CD4-positive, alpha-beta T cell treated with Interleukin-15 for 1 hour (primary cell): ENCODE data around the gene TACC2.

Experiments
- DNase-seq: peaks from one replicate; pipeline ENCODE4 v3.0.0-alpha.2; 2020

The TACC2 gene

GRCh38 chr10:122126763-122127659 is 138.0 kb downstream of the TACC2 start:
- no peak for DNase-seq

GRCh38 chr10:122127943-122128342 is 139.0 kb downstream of the TACC2 start:
- no peak for DNase-seq

GRCh38 chr10:122128357-122128756 is 139.4 kb downstream of the TACC2 start:
- DNase-seq: no peak

GRCh38 chr10:122130474-122131110 is 141.6 kb downstream of the TACC2 start:
- no peak for DNase-seq

GRCh38 chr10:122132331-122132755 is 143.4 kb downstream of the TACC2 start:
- no peak for DNase-seq

GRCh38 chr10:122132882-122133565 is 144.1 kb downstream of the TACC2 start:
- DNase-seq: no peak

- DNase-seq: no peak
Observed at GRCh38 chr10:122135251-122136025, 146.5 kb downstream of the TACC2 start.

GRCh38 chr10:122138831-122139625 is 150.1 kb downstream of the TACC2 start:
- no peak for DNase-seq

GRCh38 chr10:122139627-122140170 is 150.7 kb downstream of the TACC2 start:
- DNase-seq: no peak

- no peak for DNase-seq
Observed at GRCh38 chr10:122140461-122140902, 151.5 kb downstream of the TACC2 start.

- peak; percentile 33 for DNase-seq
Observed at GRCh38 chr10:122140941-122141623, 152.1 kb downstream of the TACC2 start.

GRCh38 chr10:122141821-122142640 is 153.1 kb downstream of the TACC2 start:
- no peak for DNase-seq

GRCh38 chr10:122142641-122143237 is 153.8 kb downstream of the TACC2 start:
- DNase-seq: no peak

GRCh38 chr10:122143238-122143841 is 154.4 kb downstream of the TACC2 start:
- DNase-seq: no peak

GRCh38 chr10:122144199-122144598 is 155.2 kb downstream of the TACC2 start:
- DNase-seq: no peak

GRCh38 chr10:122145113-122145512 is 156.2 kb downstream of the TACC2 start:
- no peak for DNase-seq

- DNase-seq: no peak
Observed at GRCh38 chr10:122147663-122148062, 158.7 kb downstream of the TACC2 start.

- no peak for DNase-seq
Observed at GRCh38 chr10:122148876-122149560, 160.1 kb downstream of the TACC2 start.
